ENCODE measurements around the gene CACNA1D. TPM values are rescaled to one million over a fixed set of nuclear protein-coding genes. Genes with fewer than 3 reads are reported as not detected.

CACNA1D gene
- total RNA-seq, 1 experiment from 2014 or later, result 1.1 TPM

- intact Hi-C loops (cut with micrococcal nuclease), result no loop called here
- Histone ChIP-seq H3K79me2 (ENCODE audit: insufficient read depth, low read length) (no peaks in the 10 kb centered on the region), H3K9me2 (ENCODE audit: insufficient read depth) (no peaks in the 10 kb centered on the region), H3K4me3 (replicated peaks in 1 of 2; ENCODE audit: low read depth in 1 of 2, low read length in 2 of 2) (no peak overlapping the region), H3K4me1 (ENCODE audit: control insufficient read depth in 1 of 2, insufficient read depth in 2 of 2, low read length in 2 of 2) (no peaks in the 10 kb centered on the region), H3K27ac (ENCODE audit: low read depth, low read length) (no peak overlapping the region), H3K36me3 (ENCODE audit: control insufficient read depth in 1 of 2, insufficient read depth in 2 of 2, low read length in 2 of 2) (no peaks in the 10 kb centered on the region), H3K9ac (ENCODE audit: low read length) (no peak overlapping the region), H3K9me3 (ENCODE audit: control insufficient read depth in 1 of 2, insufficient read depth in 1 of 2, low read depth in 1 of 2, low read length in 2 of 2) (no peaks in the 10 kb centered on the region), H3K27me3 (ENCODE audit: insufficient read depth, low read length) (peaks cover 63% of the 10 kb centered on the region), H4K20me1 (ENCODE audit: insufficient read depth) (no peaks in the 10 kb centered on the region), H2AFZ (ENCODE audit: low read depth, low read length, poor library complexity, severe bottlenecking) (no peak overlapping the region), H3K4me2 (ENCODE audit: low read length) (no peak overlapping the region)
- CTCF ChIA-PET, result no interaction called here
- ATAC-seq (no peak), DNase-seq (ENCODE audit: low read depth, low spot score) (no peak)
- TF ChIP-seq JUND (IDR thresholded peaks at IDR 0.05) (no peak), FOSL1 (IDR thresholded peaks at IDR 0.05; ENCODE audit: low read depth) (no peak), POLR2A (IDR thresholded peaks at IDR 0.05; ENCODE audit: borderline replicate concordance, extremely low read depth, insufficient read depth, insufficient read length) (no peak), ZNF274 (IDR thresholded peaks at IDR 0.05; ENCODE audit: low read depth, low read length) (no peak), ZFX (IDR thresholded peaks at IDR 0.05) (no peak), EZH2 (IDR thresholded peaks at IDR 0.05) (no peak), SIN3A (IDR thresholded peaks at IDR 0.05; ENCODE audit: low read depth) (no peak)
- POLR2A ChIA-PET, result no interaction called here
- RAD21 ChIA-PET (ENCODE audit: low non-redundant PET in 1 of 2, low total read pairs in 2 of 2, uncharacterized antibody in 2 of 2, unreplicated experiment in 2 of 2), result no interaction called here
- no TSS peak for BruUV-seq (replicated peaks)
Measured at GRCh38 chr3:53624061-53624857, 129.8 kb downstream of the CACNA1D start.

GRCh38 chr3:53626876-53627275 lies 132.5 kb downstream of the CACNA1D start:
- no peak overlapping the region for H2AFZ ChIP-seq (ENCODE audit: low read depth, low read length, poor library complexity, severe bottlenecking)
- intact Hi-C loops (cut with micrococcal nuclease), result no loop called here
- CTCF ChIA-PET, result no interaction called here

More at GRCh38 chr3:53626876-53627275, 132.5 kb downstream of the CACNA1D start:
- no peak overlapping the region for H3K9ac ChIP-seq (ENCODE audit: low read length)
- no peaks in the 10 kb centered on the region for H3K36me3 ChIP-seq (ENCODE audit: control insufficient read depth in 1 of 2, insufficient read depth in 2 of 2, low read length in 2 of 2)
- no peak overlapping the region for H3K4me2 ChIP-seq (ENCODE audit: low read length)
- peaks cover 0 to 7% of the 10 kb centered on the region in 2 experiments; a peak in 1 of 4 replicates for H3K4me1 ChIP-seq (ENCODE audit: control insufficient read depth in 1 of 2, insufficient read depth in 2 of 2, low read length in 2 of 2)
- no peaks in the 10 kb centered on the region for H3K79me2 ChIP-seq (ENCODE audit: insufficient read depth, low read length)
- H3K9me2 ChIP-seq (ENCODE audit: insufficient read depth), result no peaks in the 10 kb centered on the region
- DNase-seq (ENCODE audit: low read depth, low spot score) (no peak), ATAC-seq (no peak)
- H4K20me1 ChIP-seq (ENCODE audit: insufficient read depth), result no peaks in the 10 kb centered on the region
- no peak overlapping the region for H3K27ac ChIP-seq (ENCODE audit: low read depth, low read length)
- H3K27me3 ChIP-seq (ENCODE audit: insufficient read depth, low read length), result peaks cover 50% of the 10 kb centered on the region
- H3K4me3 ChIP-seq (replicated peaks in 1 of 2; ENCODE audit: low read depth in 1 of 2, low read length in 2 of 2), result no peak overlapping the region
- no TSS peak for BruUV-seq (replicated peaks)
- ChIA-PET RAD21 (ENCODE audit: low non-redundant PET in 1 of 2, low total read pairs in 2 of 2, uncharacterized antibody in 2 of 2, unreplicated experiment in 2 of 2) (no interaction called here), POLR2A (no interaction called here)
- no peaks in the 10 kb centered on the region for H3K9me3 ChIP-seq (ENCODE audit: control insufficient read depth in 1 of 2, insufficient read depth in 1 of 2, low read depth in 1 of 2, low read length in 2 of 2)
- TF ChIP-seq SRF (IDR thresholded peaks at IDR 0.05; ENCODE audit: low read depth), result no peak
- TF ChIP-seq TCF7L2 (IDR thresholded peaks at IDR 0.05; ENCODE audit: borderline replicate concordance, extremely low read depth, insufficient read depth, insufficient read length), result no peak
- no peak for TF ChIP-seq POLR2A (IDR thresholded peaks at IDR 0.05; ENCODE audit: borderline replicate concordance, extremely low read depth, insufficient read depth, insufficient read length)

Data from HCT116 (cell line).